CD4-positive, alpha-beta T cell treated with Interleukin-6 for 4 hours (primary cell): ENCODE measurements around the gene ZNF133.
"Not testable (repeated sequence)": the region's sequence is repeated elsewhere in the genome, so short reads cannot be mapped to it uniquely, and the experiment has no call there.

Experiments
- DNase-seq: peaks from one replicate; pipeline ENCODE4 v3.0.0-alpha.2; 2020; ENCODE audit warnings: mixed read lengths

Gene ZNF133

DNA sequence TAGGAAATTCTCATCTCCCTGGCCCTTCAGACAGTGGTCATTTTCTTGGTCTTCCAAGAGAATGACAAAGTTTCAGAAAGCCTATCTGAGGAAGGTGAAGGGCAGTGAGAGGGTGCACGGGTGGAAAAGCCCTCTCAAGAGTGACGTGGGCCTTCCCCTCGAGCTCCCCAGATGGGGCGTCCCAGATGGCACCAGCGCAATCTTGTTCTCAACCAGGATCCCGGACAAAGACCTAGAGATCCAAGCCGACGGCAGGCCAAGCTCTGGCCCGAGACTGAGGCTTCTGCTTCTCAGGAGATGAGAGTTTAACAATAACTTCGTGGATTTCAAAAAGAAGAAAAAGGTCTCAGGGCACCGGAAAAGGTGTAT, 797 bp upstream of the ZNF133 start:
- no peak for DNase-seq

DNA sequence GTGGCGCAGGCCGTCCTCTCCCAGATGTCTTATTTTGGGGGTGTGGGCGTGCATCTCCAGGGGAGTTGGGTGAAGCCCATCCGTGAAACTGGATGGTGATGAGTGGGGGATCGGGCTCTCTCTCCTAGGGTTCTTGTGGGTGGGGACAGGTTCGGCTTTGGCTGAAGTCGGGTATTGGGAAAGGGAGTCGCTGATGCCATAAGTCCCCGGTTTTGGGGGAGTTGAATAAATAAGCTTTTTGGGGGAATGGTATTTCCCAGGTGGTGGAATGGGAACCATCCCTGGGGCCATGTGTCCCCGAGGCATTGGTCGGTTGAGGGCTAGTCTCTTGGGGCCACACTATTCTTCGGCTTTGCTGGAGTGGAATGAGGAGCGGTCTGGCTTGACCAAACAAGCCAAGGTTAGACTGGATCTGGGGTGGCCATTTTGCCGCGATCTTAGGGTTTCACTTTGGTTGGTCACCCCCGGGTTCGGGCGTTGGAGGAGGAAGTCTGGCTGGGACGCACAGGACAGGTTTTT, 481 bp downstream of the ZNF133 start:
- no peak for DNase-seq

DNA sequence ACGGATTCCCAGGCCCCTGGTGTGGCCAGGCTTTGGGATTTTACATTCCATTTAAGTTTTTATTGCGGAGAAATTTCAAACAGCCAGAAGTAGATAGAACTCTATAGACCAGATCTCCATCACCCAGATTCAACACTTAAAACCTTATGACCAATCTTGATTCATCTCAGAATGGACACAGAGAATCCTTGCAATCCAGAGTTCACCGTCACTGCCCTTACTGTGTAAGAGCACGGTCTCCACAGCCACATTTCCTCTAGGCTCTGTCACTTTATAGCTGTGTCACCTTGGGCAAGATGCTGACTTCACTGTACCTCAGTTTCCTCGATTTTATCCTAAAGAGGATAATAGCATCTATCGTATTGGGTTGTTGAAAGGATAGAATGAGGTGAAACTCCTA, 979 bp downstream of the ZNF133 start:
- no peak for DNase-seq

DNA sequence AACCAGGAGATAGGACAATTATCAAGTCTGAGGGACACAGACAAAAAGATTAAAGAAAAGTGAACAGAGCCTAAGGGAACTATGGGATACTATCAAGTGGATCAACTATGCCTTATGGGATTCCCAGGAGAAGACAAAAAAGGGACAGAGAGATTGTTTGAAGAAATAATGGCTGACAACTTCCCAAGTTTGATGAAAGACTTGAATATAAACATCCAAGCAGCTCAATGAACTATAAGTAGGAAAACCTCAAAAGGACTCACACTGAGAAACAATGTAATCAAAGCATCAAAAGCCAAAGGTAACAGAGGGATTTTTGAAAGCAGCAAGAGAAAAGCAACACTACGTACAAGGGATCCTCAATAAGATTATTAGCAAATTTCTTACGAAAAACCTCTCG, 11.0 kb downstream of the ZNF133 start:
- no peak for DNase-seq

- no peak for DNase-seq
Measured at GRCh38 chr20:18304618-18305017, 16.3 kb downstream of the ZNF133 start.

DNA sequence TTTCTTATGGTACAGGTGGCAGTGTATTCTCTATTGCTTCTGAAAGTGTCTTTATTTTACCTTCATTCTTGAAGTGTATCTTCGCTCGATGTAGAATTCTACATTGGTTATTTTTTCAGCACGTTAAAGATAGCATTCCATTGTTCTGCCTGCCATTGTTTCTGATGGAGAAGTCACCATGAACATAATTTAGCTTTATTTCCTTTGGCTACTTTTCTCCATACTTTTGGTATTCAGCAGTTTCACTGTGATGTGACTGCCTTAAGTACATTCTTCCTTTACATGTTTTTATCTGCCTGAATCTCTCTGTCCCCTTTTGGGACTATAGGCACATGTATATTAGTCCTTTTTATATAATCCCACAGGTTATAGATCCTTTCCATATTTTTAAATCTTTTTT, 19.0 kb downstream of the ZNF133 start:
- DNase-seq, result no peak

- no peak for DNase-seq
Measured at GRCh38 chr20:18310051-18310450, 21.7 kb downstream of the ZNF133 start.

GRCh38 chr20:18310592-18310991, 22.3 kb downstream of the ZNF133 start:
- no peak for DNase-seq

GRCh38 chr20:18312723-18313122, 24.4 kb downstream of the ZNF133 start:
- no peak for DNase-seq

- DNase-seq, result no peak
Measured at GRCh38 chr20:18313411-18313810, 25.1 kb downstream of the ZNF133 start.

- no peak for DNase-seq
Measured at GRCh38 chr20:18314786-18315406, 26.6 kb downstream of the ZNF133 start.

DNA sequence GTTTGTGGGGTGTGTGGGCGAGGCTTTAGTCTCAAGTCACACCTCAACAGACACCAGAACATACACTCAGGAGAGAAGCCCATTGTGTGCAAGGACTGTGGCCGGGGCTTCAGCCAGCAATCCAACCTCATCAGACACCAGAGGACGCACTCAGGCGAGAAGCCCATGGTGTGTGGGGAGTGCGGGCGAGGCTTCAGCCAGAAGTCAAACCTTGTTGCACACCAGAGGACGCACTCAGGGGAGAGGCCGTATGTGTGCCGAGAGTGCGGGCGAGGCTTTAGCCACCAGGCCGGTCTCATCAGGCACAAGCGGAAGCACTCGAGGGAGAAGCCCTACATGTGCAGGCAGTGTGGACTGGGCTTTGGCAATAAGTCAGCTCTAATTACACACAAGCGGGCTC, 27.8 kb downstream of the ZNF133 start:
- DNase-seq, result no peak

- no peak for DNase-seq
Measured at GRCh38 chr20:18321316-18321715, 33.0 kb downstream of the ZNF133 start.

GRCh38 chr20:18321976-18322950, 33.9 kb downstream of the ZNF133 start:
- no peak for DNase-seq

DNA sequence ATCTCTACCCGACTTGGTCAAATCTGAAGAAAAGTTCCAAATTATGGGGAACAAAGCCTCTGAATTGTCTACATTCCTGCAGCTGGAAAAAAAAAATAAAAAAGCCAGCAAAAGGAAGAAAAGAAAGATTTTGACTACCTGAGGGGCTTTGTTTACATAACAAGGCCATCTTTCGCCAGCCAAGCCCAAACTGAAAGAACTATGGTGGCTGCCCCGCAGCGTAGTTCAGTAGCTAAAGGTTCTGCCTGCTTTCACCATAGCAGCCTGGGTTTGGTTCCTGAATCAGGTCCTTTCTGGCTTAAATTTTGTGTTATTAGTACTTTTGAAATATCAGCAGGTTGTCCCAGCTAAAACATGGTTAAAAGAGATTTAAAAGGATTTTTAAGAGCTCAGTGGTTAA, 35.4 kb downstream of the ZNF133 start:
- no peak for DNase-seq

DNA sequence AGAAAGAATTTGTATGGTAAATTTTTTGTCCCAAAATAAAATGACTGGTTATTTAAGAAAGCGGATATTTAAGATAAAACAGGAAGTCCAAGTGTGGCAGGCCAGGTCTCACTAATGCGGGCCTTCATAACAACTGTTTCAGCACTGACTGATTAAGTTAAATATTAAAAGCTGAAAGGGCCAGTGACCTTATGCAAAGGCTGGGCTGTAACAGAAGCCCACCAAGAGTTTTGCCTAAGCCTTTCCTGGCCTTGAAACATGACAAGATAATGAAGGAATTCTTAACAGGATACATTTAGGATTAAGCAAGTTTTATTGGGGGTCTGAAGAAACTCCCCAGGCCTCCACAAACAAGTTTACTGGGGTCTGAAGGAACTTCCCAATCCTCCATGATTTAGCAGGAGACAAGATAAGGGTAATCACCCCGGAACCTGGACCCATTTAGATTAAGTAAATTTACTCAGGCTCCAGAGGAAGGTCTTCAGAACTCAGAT, 36.3 kb downstream of the ZNF133 start:
- DNase-seq, result no peak

GRCh38 chr20:18326990-18327389, 38.7 kb downstream of the ZNF133 start:
- DNase-seq, result no peak

DNA sequence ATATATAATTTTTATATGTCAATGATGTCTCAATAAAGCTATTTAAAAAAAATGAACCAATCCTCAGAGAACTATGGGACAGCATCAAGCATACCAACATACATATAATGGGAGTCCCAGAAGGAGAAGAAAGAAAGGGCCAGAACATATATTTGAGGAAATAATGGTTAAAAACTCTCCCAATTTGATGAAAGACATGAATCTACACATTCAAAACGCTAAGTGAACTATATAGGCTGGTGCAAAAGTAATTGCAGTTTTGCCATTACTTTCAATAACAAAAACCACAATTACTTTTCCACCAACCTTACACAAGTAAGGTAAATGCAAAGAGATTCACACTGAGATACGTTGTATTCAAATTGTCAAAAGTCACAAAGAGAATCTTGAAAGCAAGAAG, 43.4 kb downstream of the ZNF133 start:
- no peak for DNase-seq

- DNase-seq, result not testable (repeated sequence)
Measured at GRCh38 chr20:18349749-18350148, 61.4 kb downstream of the ZNF133 start.

- no peak for DNase-seq
Measured at GRCh38 chr20:18359854-18360253, 71.5 kb downstream of the ZNF133 start.

DNA sequence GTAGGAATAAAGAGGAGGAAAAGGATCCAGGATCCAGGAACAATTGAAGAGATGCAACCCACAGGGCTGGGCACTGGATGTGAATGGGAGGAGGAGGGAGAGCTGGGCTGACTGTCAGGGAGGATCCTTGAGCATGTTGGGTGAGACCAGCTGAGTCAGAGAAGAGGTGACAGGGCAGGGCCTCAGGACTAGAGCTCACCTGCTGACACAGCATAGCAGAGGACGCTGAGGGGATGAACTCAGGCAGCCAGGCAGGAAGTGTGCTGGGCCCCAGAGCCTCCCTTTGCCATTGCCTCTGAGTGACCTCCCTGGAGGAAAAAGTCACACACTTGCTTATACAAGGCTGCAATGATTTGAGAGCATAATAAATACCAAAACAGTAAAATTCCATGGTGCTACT, 72.3 kb downstream of the ZNF133 start:
- DNase-seq, result no peak

GRCh38 chr20:18361678-18362077, 73.4 kb downstream of the ZNF133 start:
- DNase-seq, result no peak

DNA sequence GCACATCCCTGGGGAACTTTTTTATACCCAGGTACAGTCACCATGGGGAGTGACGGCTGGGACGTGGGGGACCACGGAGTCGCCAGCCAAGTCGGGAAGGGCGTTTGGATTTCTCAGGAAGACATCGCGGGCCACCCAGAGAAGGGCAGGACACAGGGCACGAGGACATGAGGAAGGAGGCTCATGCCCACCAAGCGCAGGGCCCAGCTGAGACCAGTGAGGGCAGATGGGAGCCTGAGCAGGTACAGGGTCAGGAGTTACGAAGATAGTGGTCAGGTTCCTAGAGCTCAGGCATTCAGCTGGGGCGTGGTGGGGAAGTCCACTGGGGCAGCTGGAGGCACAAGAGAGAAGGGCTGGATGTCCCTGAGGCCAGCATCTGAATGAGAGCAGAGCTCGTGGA, 74.6 kb downstream of the ZNF133 start:
- DNase-seq, result no peak

DNA sequence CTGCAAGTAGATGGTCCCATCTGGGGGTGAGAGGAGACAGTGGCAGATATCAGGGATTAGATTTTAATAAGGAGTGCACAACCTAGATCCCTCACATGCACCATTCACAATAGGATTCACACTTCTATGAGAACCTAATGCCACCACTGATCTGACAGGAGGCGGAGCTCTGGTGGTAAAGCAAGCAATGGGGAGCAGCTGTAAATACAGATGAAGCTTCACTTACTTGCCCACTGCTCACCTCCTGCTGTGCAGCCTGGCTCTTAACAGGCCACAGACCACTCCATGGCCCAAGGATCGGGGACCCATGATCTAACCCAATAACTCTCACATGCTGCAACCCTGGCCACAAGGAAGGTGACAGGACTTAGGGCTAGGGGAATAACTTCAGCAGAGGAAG, 75.4 kb downstream of the ZNF133 start:
- no peak for DNase-seq
